ENCODE results near the gene GPR107. TPM values are rescaled to one million over a fixed set of nuclear protein-coding genes. Genes with fewer than 3 reads are reported as not detected.

The GPR107 gene
- total RNA-seq, 1 donor from 2014 or later = 42.4 TPM

- DNase-seq (ENCODE audit: low spot score) (no peak), ATAC-seq (no peak)
- intact Hi-C loops (cut with DNase I) = no loop called here
Observed at GRCh38 chr9:130026583-130027340, 26.9 kb upstream of the GPR107 start.

GRCh38 chr9:130027533-130028365 lies 26.0 kb upstream of the GPR107 start:
- intact Hi-C loops (cut with DNase I) = no loop called here

GRCh38 chr9:130028493-130029222 lies 25.0 kb upstream of the GPR107 start:
- intact Hi-C loops (cut with DNase I) = no loop called here
- DNase-seq (ENCODE audit: low spot score) = no peak
- ATAC-seq = no peak

More at GRCh38 chr9:130027533-130028365, 26.0 kb upstream of the GPR107 start:
- ATAC-seq (no peak), DNase-seq (ENCODE audit: low spot score) (no peak)

- ATAC-seq (no peak), DNase-seq (ENCODE audit: low spot score) (no peak)
- intact Hi-C loops (cut with DNase I) = no loop called here
Observed at GRCh38 chr9:130029223-130029973, 24.3 kb upstream of the GPR107 start.

- DNase-seq (ENCODE audit: low spot score) (no peak), ATAC-seq (no peak)
- intact Hi-C loops (cut with DNase I) = no loop called here
Observed at GRCh38 chr9:130030651-130031127, 23.0 kb upstream of the GPR107 start.

- ATAC-seq = no peak
- intact Hi-C loops (cut with DNase I) = no loop called here
Observed at GRCh38 chr9:130034570-130034969, 19.1 kb upstream of the GPR107 start.

GRCh38 chr9:130036099-130036498 lies 17.6 kb upstream of the GPR107 start:
- intact Hi-C loops (cut with DNase I) = no loop called here
- ATAC-seq (no peak), DNase-seq (ENCODE audit: low spot score) (no peak)

More at GRCh38 chr9:130034570-130034969, 19.1 kb upstream of the GPR107 start:
- DNase-seq (ENCODE audit: low spot score) = no peak

GRCh38 chr9:130039528-130040147 lies 14.1 kb upstream of the GPR107 start:
- DNase-seq (ENCODE audit: low spot score) (no peak), ATAC-seq (no peak)
- intact Hi-C loops (cut with DNase I) = no loop called here

GRCh38 chr9:130040984-130041647 lies 12.6 kb upstream of the GPR107 start:
- intact Hi-C loops (cut with DNase I) = no loop called here
- ATAC-seq (no peak), DNase-seq (ENCODE audit: low spot score) (no peak)

GRCh38 chr9:130041648-130042405 lies 11.9 kb upstream of the GPR107 start:
- no peak for DNase-seq (ENCODE audit: low spot score)
- intact Hi-C loops (cut with DNase I) = no loop called here
- ATAC-seq = peak; percentile 23

GRCh38 chr9:130042406-130042884 lies 11.3 kb upstream of the GPR107 start:
- intact Hi-C loops (cut with DNase I) = no loop called here
- DNase-seq (ENCODE audit: low spot score) = peak; percentile 69
- no peak for ATAC-seq

- intact Hi-C loops (cut with DNase I) = no loop called here
- ATAC-seq (peak; percentile 91), DNase-seq (ENCODE audit: low spot score) (peak; percentile 90)
Observed at GRCh38 chr9:130042885-130043653, 10.6 kb upstream of the GPR107 start, which contains the start of gene FNBP1. Gene FNBP1, minus strand, starts transcription at chr9:130043189. Its CDS starts 214 bp downstream, at chr9:130042975.

- peak; percentile 76 for DNase-seq (ENCODE audit: low spot score)
- intact Hi-C loops (cut with DNase I) = no loop called here
- ATAC-seq = peak; percentile 84
Observed at GRCh38 chr9:130043654-130044623, 9.8 kb upstream of the GPR107 start.

GRCh38 chr9:130045725-130046450 lies 7.8 kb upstream of the GPR107 start:
- DNase-seq (ENCODE audit: low spot score) = no peak
- intact Hi-C loops (cut with DNase I) = loop anchor here (5.0 kb wide), 1 partner anchor 841 kb away; no protein-coding TSS in a partner anchor
- no peak for ATAC-seq

Data from sciatic nerve (tissue), 2 donors.